Gastrocnemius medialis (tissue), 4 donors: ENCODE results near the gene CEBPZOS.
"Not testable (repeated sequence)": the region's sequence is repeated elsewhere in the genome, so short reads cannot be mapped to it uniquely, and the experiment has no call there.

ENCODE experiments used
- POLR2A ChIP-seq, 2 donors: fragments of 450-650 bp; IDR thresholded peaks; one replicate each; pipeline ENCODE4 v1.6.1; 2017; ENCODE audit warnings: antibody characterized with exemption in 2 of 2, mild to moderate bottlenecking in 2 of 2, moderate library complexity in 2 of 2
- TF ChIP-seq, protein P1 (sequence below), 5 experiments: fragments of 450-650 bp in 3 of 5; fragments of 200-600 bp in 2 of 5; sonication (generic) in 2 of 5; IDR thresholded peaks in 4 of 5; conservative IDR thresholded peaks in 1 of 5; 1 replicate in 4 of 5; 2 replicates in 1 of 5; pipeline ENCODE4 v1.5.1; 2016 to 2019; ENCODE audit warnings: antibody characterized with exemption in 5 of 5, mild to moderate bottlenecking in 3 of 5, moderate library complexity in 3 of 5

DNA sequence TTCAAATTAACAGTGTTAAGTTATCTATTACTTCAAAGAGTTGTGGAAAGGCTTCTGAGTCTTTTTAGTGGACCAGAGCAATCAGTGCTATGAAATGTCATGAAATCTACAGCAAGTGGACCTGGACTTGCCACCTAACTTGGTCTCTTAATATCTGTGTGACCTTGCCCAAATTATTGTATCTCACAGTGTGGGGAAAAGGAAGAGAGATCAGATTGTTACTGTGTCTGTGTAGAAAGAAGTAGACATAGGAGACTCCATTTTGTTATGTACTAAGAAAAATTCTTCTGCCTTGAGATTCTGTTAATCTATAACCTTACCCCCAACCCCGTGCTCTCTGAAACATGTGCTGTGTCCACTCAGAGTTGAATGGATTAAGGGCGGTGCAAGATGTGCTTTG is 28.8 kb downstream of the CEBPZOS start:
- TF ChIP-seq, protein P1, sequence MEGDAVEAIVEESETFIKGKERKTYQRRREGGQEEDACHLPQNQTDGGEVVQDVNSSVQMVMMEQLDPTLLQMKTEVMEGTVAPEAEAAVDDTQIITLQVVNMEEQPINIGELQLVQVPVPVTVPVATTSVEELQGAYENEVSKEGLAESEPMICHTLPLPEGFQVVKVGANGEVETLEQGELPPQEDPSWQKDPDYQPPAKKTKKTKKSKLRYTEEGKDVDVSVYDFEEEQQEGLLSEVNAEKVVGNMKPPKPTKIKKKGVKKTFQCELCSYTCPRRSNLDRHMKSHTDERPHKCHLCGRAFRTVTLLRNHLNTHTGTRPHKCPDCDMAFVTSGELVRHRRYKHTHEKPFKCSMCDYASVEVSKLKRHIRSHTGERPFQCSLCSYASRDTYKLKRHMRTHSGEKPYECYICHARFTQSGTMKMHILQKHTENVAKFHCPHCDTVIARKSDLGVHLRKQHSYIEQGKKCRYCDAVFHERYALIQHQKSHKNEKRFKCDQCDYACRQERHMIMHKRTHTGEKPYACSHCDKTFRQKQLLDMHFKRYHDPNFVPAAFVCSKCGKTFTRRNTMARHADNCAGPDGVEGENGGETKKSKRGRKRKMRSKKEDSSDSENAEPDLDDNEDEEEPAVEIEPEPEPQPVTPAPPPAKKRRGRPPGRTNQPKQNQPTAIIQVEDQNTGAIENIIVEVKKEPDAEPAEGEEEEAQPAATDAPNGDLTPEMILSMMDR (IDR thresholded peaks at IDR 0.05 in 4 of 5, conservative IDR thresholded peaks at IDR 0.05 in 1 of 5): not testable (repeated sequence)
- not testable (repeated sequence) for TF ChIP-seq POLR2A (IDR thresholded peaks at IDR 0.05)
